ENCODE measurements around the gene HHEX.

Gene HHEX

GRCh38 chr10:92691591-92692079 is 1.9 kb downstream of the HHEX start:
- no peak for TF ChIP-seq TAF1 (IDR thresholded peaks at IDR 0.05; ENCODE audit: borderline replicate concordance, insufficient read depth, low read length)
- TF ChIP-seq REST (IDR thresholded peaks at IDR 0.05; ENCODE audit: insufficient read depth in 1 of 2, low read depth in 2 of 2, low read length in 2 of 2): no peak
- TF ChIP-seq POLR2AphosphoS5 (IDR thresholded peaks at IDR 0.05; ENCODE audit: low read depth, low read length): no peak
- no peak for TF ChIP-seq SIN3A (IDR thresholded peaks at IDR 0.05; ENCODE audit: borderline replicate concordance, insufficient read depth, low read length)

GRCh38 chr10:92692080-92692671 is 2.4 kb downstream of the HHEX start:
- TF ChIP-seq SIN3A (IDR thresholded peaks at IDR 0.05; ENCODE audit: borderline replicate concordance, insufficient read depth, low read length): no peak
- no peak for TF ChIP-seq REST (IDR thresholded peaks at IDR 0.05; ENCODE audit: insufficient read depth in 1 of 2, low read depth in 2 of 2, low read length in 2 of 2)
- no peak for TF ChIP-seq TAF1 (IDR thresholded peaks at IDR 0.05; ENCODE audit: borderline replicate concordance, insufficient read depth, low read length)
- no peak for TF ChIP-seq FOXP2 (optimal IDR thresholded peaks at IDR 0.05; ENCODE audit: borderline replicate concordance, extremely low read depth, extremely low read length, insufficient read depth)
- TF ChIP-seq POLR2AphosphoS5 (IDR thresholded peaks at IDR 0.05; ENCODE audit: low read depth, low read length): no peak

DNA sequence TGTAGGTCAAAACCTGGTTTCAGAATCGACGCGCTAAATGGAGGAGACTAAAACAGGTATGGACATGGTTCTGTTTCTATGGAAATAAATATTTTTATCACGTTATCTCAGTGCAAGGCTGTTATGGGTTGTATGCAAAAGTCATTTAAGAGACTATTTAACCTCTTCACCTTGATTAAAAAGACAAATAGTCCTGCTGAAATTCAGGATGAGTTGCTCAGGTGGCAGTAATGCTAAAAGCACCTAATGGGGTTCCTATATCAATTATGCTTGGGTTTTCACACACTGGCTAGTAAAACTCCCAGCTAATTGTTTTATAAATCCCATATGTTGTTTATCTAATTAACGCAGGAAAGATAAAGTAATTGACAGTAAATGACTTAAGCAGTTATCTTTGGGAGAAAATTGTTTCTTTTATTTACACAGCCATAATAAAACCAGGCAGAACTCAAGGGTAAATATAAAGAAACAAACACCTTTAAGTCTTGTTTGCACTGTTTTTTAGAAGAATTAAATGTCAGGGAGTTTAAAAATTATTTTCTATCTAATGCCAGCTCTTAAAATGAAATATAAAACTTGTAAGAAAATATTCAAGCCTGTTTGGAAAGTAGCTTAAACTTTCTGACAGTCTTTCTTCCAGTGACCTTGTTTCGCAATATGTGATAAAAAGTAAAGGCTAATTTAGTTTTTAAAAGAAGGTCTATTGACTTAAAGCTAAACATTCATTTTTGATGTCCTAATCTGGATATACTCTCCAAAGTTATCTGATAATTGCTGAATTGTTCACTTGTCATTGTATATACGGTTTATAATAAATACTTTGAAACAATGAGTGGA is 3.2 kb downstream of the HHEX start:
- no peak for TF ChIP-seq TAF1 (IDR thresholded peaks at IDR 0.05; ENCODE audit: borderline replicate concordance, insufficient read depth, low read length)
- TF ChIP-seq SIN3A (IDR thresholded peaks at IDR 0.05; ENCODE audit: borderline replicate concordance, insufficient read depth, low read length): no peak
- TF ChIP-seq POLR2AphosphoS5 (IDR thresholded peaks at IDR 0.05; ENCODE audit: low read depth, low read length): no peak
- TF ChIP-seq REST (IDR thresholded peaks at IDR 0.05; ENCODE audit: insufficient read depth in 1 of 2, low read depth in 2 of 2, low read length in 2 of 2): no peak
- no peak for TF ChIP-seq FOXP2 (optimal IDR thresholded peaks at IDR 0.05; ENCODE audit: borderline replicate concordance, extremely low read depth, extremely low read length, insufficient read depth)

GRCh38 chr10:92693534-92693893 is 3.8 kb downstream of the HHEX start:
- TF ChIP-seq REST (IDR thresholded peaks at IDR 0.05; ENCODE audit: insufficient read depth in 1 of 2, low read depth in 2 of 2, low read length in 2 of 2) (no peak), FOXP2 (optimal IDR thresholded peaks at IDR 0.05; ENCODE audit: borderline replicate concordance, extremely low read depth, extremely low read length, insufficient read depth) (no peak), TAF1 (IDR thresholded peaks at IDR 0.05; ENCODE audit: borderline replicate concordance, insufficient read depth, low read length) (no peak), SIN3A (IDR thresholded peaks at IDR 0.05; ENCODE audit: borderline replicate concordance, insufficient read depth, low read length) (no peak), POLR2AphosphoS5 (IDR thresholded peaks at IDR 0.05; ENCODE audit: low read depth, low read length) (no peak)
